Parathyroid adenoma (tissue), 2 donors: ENCODE data around the gene PIP4K2B.

Experiments
- H2AFZ ChIP-seq: fragments of 300-600 bp; sonication (generic); one replicate; pipeline ENCODE4 v1.7.0; 2017; ENCODE audit warnings: antibody characterized with exemption, mild to moderate bottlenecking
- H3K27ac ChIP-seq: fragments of 300-600 bp; sonication (generic); one replicate; pipeline ENCODE4 v1.7.0; 2017
- H3K27me3 ChIP-seq: fragments of 300-600 bp; sonication (generic); one replicate; pipeline ENCODE4 v1.7.0; 2017; ENCODE audit warnings: low read length; ENCODE audit not compliant: control insufficient read depth, insufficient read depth
- H3K36me3 ChIP-seq: fragments of 300-600 bp; sonication (generic); one replicate; pipeline ENCODE4 v1.7.0; 2017; ENCODE audit warnings: low read length; ENCODE audit not compliant: control insufficient read depth, insufficient read depth
- H3K4me1 ChIP-seq: fragments of 300-600 bp; sonication (generic); one replicate; pipeline ENCODE4 v1.7.0; 2017; ENCODE audit warnings: control low read depth
- H3K4me2 ChIP-seq: fragments of 300-600 bp; sonication (generic); one replicate; pipeline ENCODE4 v1.7.0; 2017; ENCODE audit warnings: low read length
- H3K4me3 ChIP-seq: fragments of 300-600 bp; sonication (generic); one replicate; pipeline ENCODE4 v1.7.0; 2017; ENCODE audit warnings: low read depth, low read length
- H3K79me2 ChIP-seq: fragments of 300-600 bp; sonication (generic); one replicate; pipeline ENCODE4 v1.7.0; 2017; ENCODE audit warnings: control low read depth
- H3K9ac ChIP-seq: fragments of 300-600 bp; sonication (generic); one replicate; pipeline ENCODE4 v1.7.0; 2017; ENCODE audit warnings: mild to moderate bottlenecking
- H3K9me3 ChIP-seq: fragments of 300-600 bp; sonication (generic); one replicate; pipeline ENCODE4 v1.7.0; 2017; ENCODE audit warnings: low read length; ENCODE audit not compliant: control insufficient read depth
- CTCF ChIP-seq: fragments of 300-600 bp; sonication (generic); IDR thresholded peaks from one replicate; pipeline ENCODE4 v1.7.0; 2017; ENCODE audit warnings: antibody characterized with exemption, mild to moderate bottlenecking
- donor health status: primary hyperparathyroidism.

The PIP4K2B gene

GRCh38 chr17:38824899-38825761 lies 25.8 kb upstream of the PIP4K2B start, which contains the start of gene CWC25:
Gene CWC25 (minus strand): TSS chr17:38825321. CDS start chr17:38825183, 138 bp downstream.
- no peaks in the 10 kb centered on the region for H3K27me3 ChIP-seq
- peak within 1 kb of the TSS; percentile 94 for H3K27ac ChIP-seq
- peak within 1 kb of the TSS; percentile 99 for H3K4me2 ChIP-seq
- H3K36me3 ChIP-seq = no peaks in the 10 kb centered on the region
- H3K79me2 ChIP-seq = peaks cover 45% of the 10 kb centered on the region
- no peaks in the 10 kb centered on the region for H3K9me3 ChIP-seq
- peak within 1 kb of the TSS; percentile 100 for H3K4me3 ChIP-seq
- peaks cover 4% of the 10 kb centered on the region for H3K4me1 ChIP-seq
- no peak for TF ChIP-seq CTCF
- H3K9ac ChIP-seq = peak within 1 kb of the TSS; percentile 82
- peak within 1 kb of the TSS; percentile 96 for H2AFZ ChIP-seq

- no peaks in the 10 kb centered on the region for H3K27me3 ChIP-seq
- H3K4me3 ChIP-seq = no peak overlapping the region
- H3K36me3 ChIP-seq = no peaks in the 10 kb centered on the region
- H3K27ac ChIP-seq = no peak overlapping the region
- no peaks in the 10 kb centered on the region for H3K4me1 ChIP-seq
- TF ChIP-seq CTCF = no peak
- H3K4me2 ChIP-seq = no peak overlapping the region
- peaks cover 28% of the 10 kb centered on the region for H3K79me2 ChIP-seq
- H3K9ac ChIP-seq = no peak overlapping the region
- no peak overlapping the region for H2AFZ ChIP-seq
- H3K9me3 ChIP-seq = no peaks in the 10 kb centered on the region
Observed at GRCh38 chr17:38815576-38816193, 16.3 kb upstream of the PIP4K2B start.

- H3K4me1 ChIP-seq = no peaks in the 10 kb centered on the region
- no peaks in the 10 kb centered on the region for H3K36me3 ChIP-seq
- no peak overlapping the region for H3K27ac ChIP-seq
Observed at GRCh38 chr17:38809828-38810227, 10.5 kb upstream of the PIP4K2B start.

GRCh38 chr17:38800237-38800760 lies 943 bp upstream of the PIP4K2B start:
- Histone ChIP-seq H3K4me1 (peaks cover 8% of the 10 kb centered on the region), H3K79me2 (peaks cover 18% of the 10 kb centered on the region), H3K27ac (peak overlapping the region; percentile 99), H3K9ac (no peak overlapping the region), H3K4me2 (peak overlapping the region; percentile 50), H3K36me3 (no peaks in the 10 kb centered on the region), H2AFZ (peak overlapping the region; percentile 98), H3K9me3 (no peaks in the 10 kb centered on the region), H3K27me3 (no peaks in the 10 kb centered on the region), H3K4me3 (peak overlapping the region; percentile 73)
- TF ChIP-seq CTCF = no peak

More at GRCh38 chr17:38809828-38810227, 10.5 kb upstream of the PIP4K2B start:
- Histone ChIP-seq H3K9me3 (no peaks in the 10 kb centered on the region), H3K4me2 (no peak overlapping the region), H3K79me2 (no peaks in the 10 kb centered on the region), H3K4me3 (no peak overlapping the region), H3K9ac (no peak overlapping the region), H3K27me3 (no peaks in the 10 kb centered on the region), H2AFZ (no peak overlapping the region)
- TF ChIP-seq CTCF = no peak
